Measurements from ENCODE around the gene PCDH9. TPM values are rescaled to one million over a fixed set of nuclear protein-coding genes. Genes with fewer than 3 reads are reported as not detected.

PCDH9 gene
- polyA plus RNA-seq, 1 donor: 1.8 TPM

DNA sequence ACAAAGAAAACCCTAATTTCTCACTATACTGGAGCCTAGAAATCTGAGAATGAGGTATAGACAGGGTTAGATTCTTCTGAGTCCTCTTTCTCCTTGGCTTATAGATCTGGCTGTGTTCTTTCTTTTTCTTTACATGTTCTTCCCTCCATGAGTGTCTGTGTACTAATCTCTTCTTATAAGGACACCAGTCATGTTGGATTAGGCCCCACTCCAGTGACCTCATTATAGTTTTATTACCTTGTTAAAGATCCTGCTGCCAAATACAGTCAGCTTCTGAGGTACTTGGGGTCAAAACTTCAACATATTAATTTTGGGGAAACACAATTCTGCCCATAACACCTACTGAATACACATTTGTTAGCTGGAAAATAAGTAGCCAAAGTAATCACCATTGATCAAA is 302.6 kb downstream of the PCDH9 start:
- H3K4me1 ChIP-seq (ENCODE audit: control insufficient read depth, insufficient read depth, low read length): no peaks in the 10 kb centered on the region
- no peaks in the 10 kb centered on the region for H3K9me3 ChIP-seq (ENCODE audit: control insufficient read depth, low read depth, low read length)
- no peaks in the 10 kb centered on the region for H3K27me3 ChIP-seq (ENCODE audit: control insufficient read depth, insufficient read depth, low read length)
- H3K27ac ChIP-seq (ENCODE audit: low read length): no peak overlapping the region
- no peak overlapping the region for H3K4me3 ChIP-seq (ENCODE audit: low read length)
- no peaks in the 10 kb centered on the region for H3K36me3 ChIP-seq (ENCODE audit: control insufficient read depth, insufficient read depth, low read length)
- no peak for DNase-seq

DNA sequence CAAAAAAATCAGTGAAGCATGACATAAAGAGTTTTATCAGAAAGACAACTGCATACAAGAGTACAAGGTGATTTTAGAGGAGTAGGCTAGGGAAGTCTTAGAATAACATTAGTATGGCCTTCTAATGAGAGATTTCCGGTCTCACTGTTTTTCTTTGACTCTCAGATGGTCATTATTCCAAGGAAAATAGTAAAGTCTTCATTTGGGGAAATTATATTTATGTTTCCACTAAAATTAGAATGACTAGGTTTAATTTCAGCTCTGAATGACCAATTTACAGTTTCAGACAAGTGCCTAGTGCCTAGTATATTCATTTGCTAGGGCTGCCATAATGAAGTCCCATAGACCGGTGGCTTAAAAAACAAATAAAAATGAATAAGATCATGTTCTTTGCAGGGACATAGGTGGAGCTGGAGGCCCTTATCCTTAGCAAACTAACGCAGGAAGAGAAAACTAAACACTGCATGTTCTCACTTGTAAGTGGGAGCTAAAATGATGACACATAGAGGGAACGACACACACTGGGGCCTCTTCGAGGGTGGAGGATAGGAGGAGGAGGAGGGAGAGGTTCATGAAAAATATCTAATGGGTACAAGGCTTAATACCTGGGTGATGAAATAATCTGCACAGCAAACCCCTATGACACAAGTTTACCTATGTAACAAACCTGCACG is 303.1 kb downstream of the PCDH9 start:
- DNase-seq: no peak
- H3K27me3 ChIP-seq (ENCODE audit: control insufficient read depth, insufficient read depth, low read length): no peaks in the 10 kb centered on the region
- no peaks in the 10 kb centered on the region for H3K9me3 ChIP-seq (ENCODE audit: control insufficient read depth, low read depth, low read length)
- WGBS (ENCODE audit: insufficient coverage, low lambda C conversion rate): 50% methylated on average over 4 of the region's 6 CpGs
- no peaks in the 10 kb centered on the region for H3K36me3 ChIP-seq (ENCODE audit: control insufficient read depth, insufficient read depth, low read length)
- H3K27ac ChIP-seq (ENCODE audit: low read length): no peak overlapping the region
- H3K4me3 ChIP-seq (ENCODE audit: low read length): no peak overlapping the region
- no peaks in the 10 kb centered on the region for H3K4me1 ChIP-seq (ENCODE audit: control insufficient read depth, insufficient read depth, low read length)

DNA sequence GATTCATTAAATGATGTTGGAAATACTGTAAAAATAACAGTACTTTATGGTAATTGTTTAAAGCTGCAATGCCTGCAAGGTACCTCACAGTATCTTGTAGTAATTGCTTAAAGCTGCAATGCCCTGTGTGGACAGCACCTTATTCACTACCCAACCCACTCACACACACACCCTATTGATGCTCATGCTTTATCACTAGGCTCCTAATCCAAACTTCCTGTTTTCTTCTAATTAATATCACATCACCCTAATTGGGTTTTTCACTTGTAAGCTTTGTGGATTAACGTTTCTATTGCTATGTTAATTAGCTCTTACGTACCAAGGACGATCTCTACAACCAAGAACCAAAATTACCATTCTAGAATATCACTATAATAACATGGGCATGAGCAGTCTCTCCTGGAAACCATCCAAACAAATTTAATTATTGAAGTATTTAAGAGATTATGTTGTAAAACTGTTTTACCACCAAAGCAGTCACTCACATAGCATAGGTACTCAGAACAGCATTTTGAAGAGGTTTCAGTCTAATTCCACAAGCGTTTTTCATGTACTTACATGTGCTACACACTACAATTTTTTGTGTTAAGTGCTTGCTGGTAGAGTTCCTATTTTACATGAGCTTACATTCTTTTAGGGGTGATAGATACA is 303.8 kb downstream of the PCDH9 start:
- Histone ChIP-seq H3K4me1 (ENCODE audit: control insufficient read depth, insufficient read depth, low read length) (no peaks in the 10 kb centered on the region), H3K36me3 (ENCODE audit: control insufficient read depth, insufficient read depth, low read length) (no peaks in the 10 kb centered on the region), H3K4me3 (ENCODE audit: low read length) (no peak overlapping the region), H3K9me3 (ENCODE audit: control insufficient read depth, low read depth, low read length) (no peaks in the 10 kb centered on the region), H3K27me3 (ENCODE audit: control insufficient read depth, insufficient read depth, low read length) (no peaks in the 10 kb centered on the region), H3K27ac (ENCODE audit: low read length) (no peak overlapping the region)
- WGBS (ENCODE audit: insufficient coverage, low lambda C conversion rate): 90% methylated on average over 2 of the region's 4 CpGs
- no peak for DNase-seq

DNA sequence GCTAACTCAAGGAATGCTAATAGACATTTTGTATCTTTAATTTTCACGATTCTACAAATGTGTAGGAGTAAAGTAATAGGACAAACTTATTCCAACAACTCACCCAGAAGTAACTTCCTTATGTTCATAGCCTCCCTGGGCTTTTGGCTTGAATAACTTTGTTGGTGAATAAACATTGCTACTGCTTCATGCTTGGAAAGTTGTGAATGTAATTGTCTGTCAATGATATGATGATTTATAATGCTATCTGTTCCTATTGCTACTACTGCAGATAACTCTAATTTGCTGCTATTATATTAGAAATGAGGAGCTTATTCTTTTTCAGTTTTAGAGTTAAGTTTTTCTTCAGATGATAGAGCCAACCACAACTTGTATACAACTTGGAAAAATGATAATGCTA is 307.7 kb downstream of the PCDH9 start:
- H3K9me3 ChIP-seq (ENCODE audit: control insufficient read depth, low read depth, low read length): no peaks in the 10 kb centered on the region
- H3K27ac ChIP-seq (ENCODE audit: low read length): no peak overlapping the region
- no CpG with 5 or more reads among the region's 1 CpG for WGBS (ENCODE audit: insufficient coverage, low lambda C conversion rate)
- H3K4me1 ChIP-seq (ENCODE audit: control insufficient read depth, insufficient read depth, low read length): no peaks in the 10 kb centered on the region
- H3K27me3 ChIP-seq (ENCODE audit: control insufficient read depth, insufficient read depth, low read length): no peaks in the 10 kb centered on the region
- no peak for DNase-seq
- no peak overlapping the region for H3K4me3 ChIP-seq (ENCODE audit: low read length)
- H3K36me3 ChIP-seq (ENCODE audit: control insufficient read depth, insufficient read depth, low read length): no peaks in the 10 kb centered on the region

DNA sequence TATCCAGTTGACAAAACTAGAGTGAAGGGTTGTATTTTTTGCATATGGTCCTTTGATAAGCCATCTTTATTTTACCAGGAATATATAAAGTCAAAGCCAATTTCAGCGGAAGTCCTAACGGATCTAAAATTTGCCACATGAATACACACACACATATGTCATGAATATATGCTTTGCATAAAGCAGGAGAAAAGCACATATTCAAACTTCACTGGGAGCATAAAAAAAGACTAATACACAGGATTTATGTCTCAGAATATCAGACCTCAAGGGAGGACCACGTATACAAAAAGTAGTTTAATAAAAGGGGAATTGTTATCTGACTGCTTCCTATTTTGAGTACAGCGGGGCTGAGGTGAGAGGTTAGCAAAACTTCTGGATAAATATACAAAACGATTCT is 308.7 kb downstream of the PCDH9 start:
- Histone ChIP-seq H3K4me1 (ENCODE audit: control insufficient read depth, insufficient read depth, low read length) (no peaks in the 10 kb centered on the region), H3K4me3 (ENCODE audit: low read length) (no peak overlapping the region), H3K9me3 (ENCODE audit: control insufficient read depth, low read depth, low read length) (no peaks in the 10 kb centered on the region), H3K36me3 (ENCODE audit: control insufficient read depth, insufficient read depth, low read length) (no peaks in the 10 kb centered on the region), H3K27ac (ENCODE audit: low read length) (no peak overlapping the region), H3K27me3 (ENCODE audit: control insufficient read depth, insufficient read depth, low read length) (no peaks in the 10 kb centered on the region)
- 66% methylated on average over 3 of the region's 5 CpGs for WGBS (ENCODE audit: insufficient coverage, low lambda C conversion rate)
- no peak for DNase-seq

DNA sequence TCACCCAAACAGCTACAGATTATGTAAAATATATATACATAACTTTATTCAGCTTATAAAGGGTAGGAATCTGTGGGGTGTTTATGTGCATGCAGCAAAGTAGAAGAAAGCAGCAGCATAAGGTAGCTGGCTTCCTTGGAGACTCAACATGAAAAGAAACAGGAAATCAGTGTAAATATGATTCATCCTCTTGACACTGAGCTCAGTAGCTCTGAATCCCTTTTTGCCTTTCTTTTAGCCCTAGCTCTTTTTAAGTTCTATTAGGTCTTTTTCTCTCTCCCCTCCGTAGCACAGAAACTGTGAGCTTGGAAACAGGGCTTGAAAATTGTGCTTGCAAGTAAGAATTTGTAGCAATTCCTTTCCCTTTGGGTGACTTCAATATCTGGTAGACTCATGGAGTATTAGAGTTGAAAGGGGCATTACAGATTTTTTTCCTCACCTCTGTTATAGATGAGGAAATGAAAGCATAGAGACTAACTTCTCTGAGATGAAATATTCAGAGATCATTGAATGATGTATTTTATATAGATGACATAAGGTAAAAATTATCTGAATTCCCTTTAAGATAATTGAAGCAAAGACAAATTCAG is 314.4 kb downstream of the PCDH9 start:
- no peaks in the 10 kb centered on the region for H3K9me3 ChIP-seq (ENCODE audit: control insufficient read depth, low read depth, low read length)
- no peaks in the 10 kb centered on the region for H3K27me3 ChIP-seq (ENCODE audit: control insufficient read depth, insufficient read depth, low read length)
- H3K4me1 ChIP-seq (ENCODE audit: control insufficient read depth, insufficient read depth, low read length): no peaks in the 10 kb centered on the region
- H3K4me3 ChIP-seq (ENCODE audit: low read length): no peak overlapping the region
- no peak overlapping the region for H3K27ac ChIP-seq (ENCODE audit: low read length)
- WGBS (ENCODE audit: insufficient coverage, low lambda C conversion rate): 67% methylated on average over 1 of the region's 1 CpG
- H3K36me3 ChIP-seq (ENCODE audit: control insufficient read depth, insufficient read depth, low read length): no peaks in the 10 kb centered on the region
- DNase-seq: no peak

DNA sequence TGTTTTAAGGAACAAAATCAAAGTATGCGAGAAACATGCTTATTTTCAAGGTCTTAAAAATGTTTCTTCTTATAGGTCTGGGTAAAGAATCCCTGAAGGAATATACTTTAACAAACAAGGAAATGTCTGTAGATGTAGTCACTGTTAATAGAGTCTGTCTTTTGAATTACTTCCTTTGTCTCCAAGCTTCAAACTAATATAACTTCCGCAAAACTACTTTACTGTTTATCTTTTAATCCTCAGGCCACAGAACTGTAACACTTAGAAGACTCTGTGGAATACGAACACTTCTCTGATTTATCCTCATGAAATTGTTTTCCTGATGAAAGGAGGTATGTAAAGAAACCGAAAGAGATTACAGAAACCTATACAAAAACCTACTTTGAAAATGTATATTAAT is 316.0 kb downstream of the PCDH9 start:
- no peak for DNase-seq
- no peaks in the 10 kb centered on the region for H3K9me3 ChIP-seq (ENCODE audit: control insufficient read depth, low read depth, low read length)
- 83% methylated on average over 1 of the region's 4 CpGs for WGBS (ENCODE audit: insufficient coverage, low lambda C conversion rate)
- H3K4me3 ChIP-seq (ENCODE audit: low read length): no peak overlapping the region
- no peaks in the 10 kb centered on the region for H3K36me3 ChIP-seq (ENCODE audit: control insufficient read depth, insufficient read depth, low read length)
- no peaks in the 10 kb centered on the region for H3K4me1 ChIP-seq (ENCODE audit: control insufficient read depth, insufficient read depth, low read length)
- no peak overlapping the region for H3K27ac ChIP-seq (ENCODE audit: low read length)
- no peaks in the 10 kb centered on the region for H3K27me3 ChIP-seq (ENCODE audit: control insufficient read depth, insufficient read depth, low read length)

DNA sequence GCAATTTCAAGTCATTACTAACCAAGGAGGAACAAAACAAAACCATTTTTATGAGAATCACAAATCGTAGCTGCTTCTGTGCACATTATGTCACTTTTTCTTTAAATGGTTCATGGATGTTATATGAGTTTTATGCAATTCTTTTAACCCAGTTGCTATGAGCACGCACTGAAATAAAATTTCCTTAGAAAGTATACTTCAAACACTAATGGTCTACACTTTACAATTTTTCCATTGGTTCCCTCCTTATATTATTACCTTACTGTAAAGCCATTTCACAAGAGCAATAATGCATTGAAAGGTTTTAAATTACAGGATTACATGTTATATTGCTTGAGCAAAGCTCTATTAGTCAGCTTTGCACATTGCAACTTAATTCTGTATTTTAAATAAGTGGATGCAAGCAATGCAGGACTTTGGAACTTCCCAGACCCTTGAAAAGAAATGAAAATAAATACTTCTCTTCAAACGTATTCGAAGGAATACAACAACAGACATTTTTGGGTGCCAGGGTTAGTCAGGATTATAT is 318.7 kb downstream of the PCDH9 start:
- Histone ChIP-seq H3K27ac (ENCODE audit: low read length) (no peak overlapping the region), H3K4me1 (ENCODE audit: control insufficient read depth, insufficient read depth, low read length) (no peaks in the 10 kb centered on the region), H3K36me3 (ENCODE audit: control insufficient read depth, insufficient read depth, low read length) (no peaks in the 10 kb centered on the region), H3K27me3 (ENCODE audit: control insufficient read depth, insufficient read depth, low read length) (no peaks in the 10 kb centered on the region), H3K9me3 (ENCODE audit: control insufficient read depth, low read depth, low read length) (no peaks in the 10 kb centered on the region), H3K4me3 (ENCODE audit: low read length) (no peak overlapping the region)
- WGBS (ENCODE audit: insufficient coverage, low lambda C conversion rate): 100% methylated on average over 1 of the region's 4 CpGs
- DNase-seq: no peak

DNA sequence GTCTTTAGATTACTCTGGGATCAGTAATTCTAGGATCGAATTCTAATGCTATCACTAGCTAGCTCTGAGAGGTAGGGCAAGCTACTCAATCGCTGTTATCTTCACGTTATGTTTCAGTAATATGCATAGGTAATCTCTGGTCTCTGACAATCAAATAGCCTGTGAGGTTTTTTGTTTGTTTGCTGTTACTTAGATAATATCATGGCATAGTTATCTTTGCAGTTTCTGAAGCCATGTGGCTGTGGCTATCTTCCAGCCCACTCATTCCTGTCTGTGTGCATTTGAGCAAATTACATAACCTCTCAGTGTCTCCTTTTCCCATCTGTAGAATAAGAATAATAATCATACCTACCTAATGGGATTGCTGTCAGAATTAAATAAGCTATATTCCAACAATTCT is 330.2 kb downstream of the PCDH9 start:
- no peaks in the 10 kb centered on the region for H3K36me3 ChIP-seq (ENCODE audit: control insufficient read depth, insufficient read depth, low read length)
- H3K4me3 ChIP-seq (ENCODE audit: low read length): no peak overlapping the region
- no peaks in the 10 kb centered on the region for H3K4me1 ChIP-seq (ENCODE audit: control insufficient read depth, insufficient read depth, low read length)
- no peak for DNase-seq
- no peaks in the 10 kb centered on the region for H3K27me3 ChIP-seq (ENCODE audit: control insufficient read depth, insufficient read depth, low read length)
- H3K9me3 ChIP-seq (ENCODE audit: control insufficient read depth, low read depth, low read length): no peaks in the 10 kb centered on the region
- H3K27ac ChIP-seq (ENCODE audit: low read length): no peak overlapping the region
- WGBS (ENCODE audit: insufficient coverage, low lambda C conversion rate): 18% methylated on average over 2 of the region's 3 CpGs

DNA sequence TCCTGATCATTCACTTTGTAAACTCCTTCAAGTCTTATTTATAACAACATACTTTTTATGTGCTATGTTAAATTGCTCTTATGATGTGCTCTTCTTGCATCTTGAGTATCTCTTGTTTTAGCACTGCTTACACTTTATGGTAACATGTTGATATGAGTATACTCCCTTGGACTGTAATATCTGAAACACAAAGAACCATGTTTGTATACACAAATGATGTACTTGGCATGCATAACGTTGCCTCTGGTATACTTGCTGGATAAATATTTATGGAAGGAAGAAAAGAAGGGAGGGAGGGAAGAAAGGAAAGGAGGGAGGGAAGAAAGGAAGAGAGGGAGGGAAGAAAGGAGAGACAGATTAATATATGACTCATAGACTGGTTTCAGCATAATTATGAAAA is 333.2 kb downstream of the PCDH9 start:
- H3K4me3 ChIP-seq (ENCODE audit: low read length): no peak overlapping the region
- H3K27me3 ChIP-seq (ENCODE audit: control insufficient read depth, insufficient read depth, low read length): no peaks in the 10 kb centered on the region
- H3K27ac ChIP-seq (ENCODE audit: low read length): no peak overlapping the region
- WGBS (ENCODE audit: insufficient coverage, low lambda C conversion rate): 56% methylated on average over 1 of the region's 1 CpG
- no peaks in the 10 kb centered on the region for H3K36me3 ChIP-seq (ENCODE audit: control insufficient read depth, insufficient read depth, low read length)
- no peak for DNase-seq
- H3K4me1 ChIP-seq (ENCODE audit: control insufficient read depth, insufficient read depth, low read length): no peaks in the 10 kb centered on the region
- H3K9me3 ChIP-seq (ENCODE audit: control insufficient read depth, low read depth, low read length): no peaks in the 10 kb centered on the region
